ENCODE measurements around the gene NUDT3. TPM values are rescaled to one million over a fixed set of nuclear protein-coding genes. Genes with fewer than 3 reads are reported as not detected.
A peak's percentile ranks its signal among the peaks of the same experiment; 100 is the strongest.

Gene NUDT3
- total and polyA plus RNA-seq, 9 of the 15 experiments (the other 6 are each of a cell fraction or from before 2014, with no cell fraction given) = 5.4 to 81.2 (median 56.4) TPM

DNA sequence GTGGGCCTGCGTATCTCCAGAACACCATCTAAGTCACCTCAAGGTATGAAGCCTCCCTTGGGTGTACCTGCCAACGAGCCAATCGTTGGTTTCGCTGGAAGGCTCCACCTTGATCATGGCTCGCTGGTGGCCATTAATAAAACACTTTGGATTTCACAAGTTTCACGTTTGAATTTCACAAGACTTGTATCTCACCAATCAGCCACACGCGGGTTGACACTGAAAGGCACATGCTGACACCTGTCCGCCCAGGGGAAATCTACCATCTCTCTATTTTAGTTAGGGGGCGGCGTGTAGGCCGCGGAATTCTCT, 156.4 kb downstream of the NUDT3 start (continued):
- TF ChIP-seq MGA (IDR thresholded peaks at IDR 0.05) (peak; percentile 87), BRCA1 (IDR thresholded peaks at IDR 0.05) (no peak), BRCA1 (CRISPR knock-in tag; IDR thresholded peaks at IDR 0.05) (0 out of 2 replicates have a peak, but pooled peaks have one; percentile 52), MAFG (tag; conservative IDR thresholded peaks at IDR 0.05) (no peak), ZC3H11A (IDR thresholded peaks at IDR 0.05; ENCODE audit: low read depth, low read length) (no peak), CXXC5 (CRISPR knock-in tag; IDR thresholded peaks at IDR 0.05) (no peak), ZNF584 (CRISPR knock-in tag; IDR thresholded peaks at IDR 0.05; ENCODE audit: low read depth) (0 out of 2 replicates have a peak, but pooled peaks have one; percentile 4), AFF4 (CRISPR knock-in tag; IDR thresholded peaks at IDR 0.05) (0 out of 2 replicates have a peak, but pooled peaks have one; percentile 59), L3MBTL2 (IDR thresholded peaks at IDR 0.05) (0 out of 2 replicates have a peak, but pooled peaks have one; percentile 59), THRAP3 (IDR thresholded peaks at IDR 0.05; ENCODE audit: borderline replicate concordance) (0 out of 2 replicates have a peak, but pooled peaks have one; percentile 84), MECOM (CRISPR knock-in tag; IDR thresholded peaks at IDR 0.05) (no peak)
- TF ChIP-seq, protein P1, sequence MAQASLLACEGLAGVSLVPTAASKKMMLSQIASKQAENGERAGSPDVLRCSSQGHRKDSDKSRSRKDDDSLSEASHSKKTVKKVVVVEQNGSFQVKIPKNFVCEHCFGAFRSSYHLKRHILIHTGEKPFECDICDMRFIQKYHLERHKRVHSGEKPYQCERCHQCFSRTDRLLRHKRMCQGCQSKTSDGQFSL (CRISPR knock-in tag; IDR thresholded peaks at IDR 0.05) = no peak
- TF ChIP-seq, protein P1 (tag; IDR thresholded peaks at IDR 0.05) = 0 out of 4 replicates have a peak, but pooled peaks of 1 of the 2 experiments have one; percentile 8
